ENCODE results near the gene NALCN. TPM values are rescaled to one million over a fixed set of nuclear protein-coding genes. Genes with fewer than 3 reads are reported as not detected.

The NALCN gene
- total and polyA plus RNA-seq, 4 experiments from 2014 or later, result not detected

DNA sequence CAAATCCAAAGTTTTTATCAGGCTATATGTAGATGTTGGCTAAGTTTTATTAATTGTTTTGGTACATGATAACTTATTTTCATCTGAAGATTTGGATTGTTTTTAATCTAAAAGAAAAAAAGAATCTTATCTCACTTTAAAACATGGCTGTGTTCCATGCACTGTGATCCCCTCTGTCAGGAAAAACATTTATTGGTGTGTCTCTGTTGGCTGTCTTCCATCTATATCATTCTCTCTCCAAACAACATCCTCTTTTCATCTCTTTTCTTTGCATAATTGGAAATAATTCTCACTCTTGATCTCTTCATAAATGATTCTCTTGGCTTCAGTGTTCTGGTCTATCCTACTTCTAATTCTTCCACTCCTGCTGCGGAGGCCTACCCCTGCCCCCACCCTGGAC lies 4.2 kb downstream of the NALCN start:
- peaks cover 0 to 2% (median 0%) of the 10 kb centered on the region in 8 donors for H3K9me3 Mint-ChIP-seq
- no peak overlapping the region for H3K27ac Mint-ChIP-seq
- intact Hi-C loops (cut with micrococcal nuclease), result no loop called here
- CTCF ChIA-PET (ENCODE audit: partially characterized antibody), result no interaction called here
- POLR2A ChIA-PET (ENCODE audit: partially characterized antibody), result no interaction called here
- no peaks in the 10 kb centered on the region for H3K36me3 Mint-ChIP-seq
- H3K4me3 Mint-ChIP-seq, result no peak overlapping the region
- H3K4me3 ChIP-seq (ENCODE audit: low read length in 2 of 2), result no peak overlapping the region
- no peaks in the 10 kb centered on the region for H3K36me3 ChIP-seq (ENCODE audit: insufficient read depth, low read length)
- DNase-seq, result no peak
- no peak overlapping the region for H3K27ac ChIP-seq (ENCODE audit: low read depth, low read length)
- H3K27me3 ChIP-seq (ENCODE audit: insufficient read depth, low read length), result peaks cover 5% of the 10 kb centered on the region
- H3K27me3 Mint-ChIP-seq, result peaks cover 19 to 27% of the 10 kb centered on the region in 2 donors
- H3K4me1 Mint-ChIP-seq, result peaks cover 0 to 7% (median 1%) of the 10 kb centered on the region in 4 donors
- no peaks in the 10 kb centered on the region for H3K4me1 ChIP-seq (ENCODE audit: insufficient read depth, low read length)
- no peaks in the 10 kb centered on the region for H3K9me3 ChIP-seq (ENCODE audit: control insufficient read depth in 1 of 2, low read length in 2 of 2)

DNA sequence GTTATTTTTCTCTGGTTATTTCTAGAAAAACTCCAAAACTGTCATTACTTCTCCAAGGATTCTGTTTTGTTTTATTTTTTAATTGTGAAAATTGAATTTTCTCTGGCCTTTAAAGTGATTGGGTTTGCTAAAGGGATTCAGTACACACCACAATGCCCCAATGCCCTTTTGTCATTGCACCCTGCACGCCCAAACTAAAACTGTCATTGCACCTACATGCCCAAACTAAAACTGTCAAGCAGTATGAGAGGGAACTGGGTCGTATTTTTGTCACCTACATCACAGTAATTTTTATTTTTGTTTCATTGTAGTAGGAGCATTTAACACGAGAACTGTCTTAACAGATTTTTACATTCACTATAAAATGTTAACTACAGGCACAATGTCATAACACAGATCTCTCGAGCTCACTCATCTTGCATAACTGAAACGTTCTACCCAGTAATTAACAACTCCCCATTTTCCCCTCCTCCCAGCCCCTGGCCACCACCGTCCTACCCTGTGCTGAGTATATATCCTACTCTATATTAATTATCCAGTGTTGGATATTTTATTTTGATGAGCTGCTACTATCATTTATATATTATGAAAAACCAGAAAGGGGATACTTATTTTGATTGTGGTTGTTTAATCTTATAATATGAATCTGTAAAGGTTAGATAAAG lies 7.2 kb downstream of the NALCN start:
- Mint-ChIP-seq H3K27me3 (peaks cover 8 to 16% of the 10 kb centered on the region in 2 donors), H3K4me3 (no peak overlapping the region), H3K36me3 (no peaks in the 10 kb centered on the region), H3K27ac (no peak overlapping the region), H3K9me3 (peaks cover 0 to 3% (median 0%) of the 10 kb centered on the region in 8 donors), H3K4me1 (no peaks in the 10 kb centered on the region)
- no peak overlapping the region for H3K4me3 ChIP-seq (ENCODE audit: low read length in 2 of 2)
- no peaks in the 10 kb centered on the region for H3K4me1 ChIP-seq (ENCODE audit: insufficient read depth, low read length)
- ChIA-PET CTCF (ENCODE audit: partially characterized antibody) (no interaction called here), POLR2A (ENCODE audit: partially characterized antibody) (no interaction called here)
- intact Hi-C loops (cut with micrococcal nuclease), result no loop called here
- no peak for DNase-seq
- no peaks in the 10 kb centered on the region for H3K36me3 ChIP-seq (ENCODE audit: insufficient read depth, low read length)
- H3K27me3 ChIP-seq (ENCODE audit: insufficient read depth, low read length), result no peaks in the 10 kb centered on the region
- H3K9me3 ChIP-seq (ENCODE audit: control insufficient read depth in 1 of 2, low read length in 2 of 2), result no peaks in the 10 kb centered on the region
- no peak overlapping the region for H3K27ac ChIP-seq (ENCODE audit: low read depth, low read length)

DNA sequence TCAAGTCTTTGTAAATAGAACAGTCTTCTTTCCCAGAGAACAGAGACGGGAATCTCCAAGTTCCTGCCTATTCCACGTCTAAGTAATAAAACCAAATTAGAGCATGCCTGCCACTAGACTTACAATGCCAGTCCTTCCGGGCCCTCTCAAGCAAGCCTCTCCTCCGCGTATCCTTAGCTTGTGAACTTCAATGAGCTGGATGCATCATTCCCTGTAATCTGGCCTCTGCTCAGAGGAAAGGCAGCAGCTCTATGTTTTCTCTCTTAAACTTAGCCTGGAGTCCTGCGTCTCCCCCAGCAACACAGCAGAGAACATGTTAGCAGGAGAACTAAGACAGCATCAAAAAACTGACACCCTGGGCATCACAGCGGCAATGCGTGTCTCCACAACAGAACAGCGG lies 8.2 kb downstream of the NALCN start:
- no peaks in the 10 kb centered on the region for H3K36me3 Mint-ChIP-seq
- Histone ChIP-seq H3K27ac (ENCODE audit: low read depth, low read length) (no peak overlapping the region), H3K4me1 (ENCODE audit: insufficient read depth, low read length) (no peaks in the 10 kb centered on the region), H3K36me3 (ENCODE audit: insufficient read depth, low read length) (no peaks in the 10 kb centered on the region), H3K27me3 (ENCODE audit: insufficient read depth, low read length) (no peaks in the 10 kb centered on the region), H3K9me3 (ENCODE audit: control insufficient read depth in 1 of 2, low read length in 2 of 2) (no peaks in the 10 kb centered on the region), H3K4me3 (ENCODE audit: low read length in 2 of 2) (no peak overlapping the region)
- peak in 1 of 5 donors; percentile 28 for DNase-seq
- H3K27ac Mint-ChIP-seq, result no peak overlapping the region
- H3K4me3 Mint-ChIP-seq, result no peak overlapping the region
- no peaks in the 10 kb centered on the region for H3K4me1 Mint-ChIP-seq
- peaks cover 0 to 3% (median 0%) of the 10 kb centered on the region in 8 donors for H3K9me3 Mint-ChIP-seq
- H3K27me3 Mint-ChIP-seq, result peaks cover 7 to 15% of the 10 kb centered on the region in 2 donors
- intact Hi-C loops (cut with micrococcal nuclease), result no loop called here
- ChIA-PET POLR2A (ENCODE audit: partially characterized antibody) (no interaction called here), CTCF (ENCODE audit: partially characterized antibody) (no interaction called here)

DNA sequence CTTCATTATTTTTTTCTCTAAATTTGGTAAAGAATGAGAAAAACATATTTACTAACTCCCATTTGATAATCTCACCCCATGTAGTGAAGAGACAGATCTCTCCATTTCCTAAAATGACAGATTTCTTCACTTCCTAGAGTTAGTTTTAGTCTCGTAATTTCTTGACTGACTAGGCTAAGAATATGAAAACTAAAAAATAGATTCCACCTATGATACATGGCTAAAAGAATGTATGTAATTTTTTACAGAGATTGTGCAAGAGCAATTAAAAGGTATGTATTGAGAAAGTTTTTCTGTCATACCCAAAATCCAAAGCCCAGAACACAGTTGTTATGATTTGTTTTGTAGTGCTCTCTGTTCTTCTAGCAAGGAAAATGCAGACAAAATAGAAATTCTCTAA lies 9.5 kb downstream of the NALCN start:
- Mint-ChIP-seq H3K36me3 (no peaks in the 10 kb centered on the region), H3K4me3 (no peak overlapping the region), H3K27ac (no peak overlapping the region), H3K27me3 (peaks cover 7 to 9% of the 10 kb centered on the region in 2 donors), H3K9me3 (peaks cover 0 to 3% (median 0%) of the 10 kb centered on the region in 8 donors), H3K4me1 (no peaks in the 10 kb centered on the region)
- Histone ChIP-seq H3K9me3 (ENCODE audit: control insufficient read depth in 1 of 2, low read length in 2 of 2) (no peaks in the 10 kb centered on the region), H3K4me3 (ENCODE audit: low read length in 2 of 2) (no peak overlapping the region), H3K27me3 (ENCODE audit: insufficient read depth, low read length) (no peaks in the 10 kb centered on the region), H3K36me3 (ENCODE audit: insufficient read depth, low read length) (no peaks in the 10 kb centered on the region), H3K4me1 (ENCODE audit: insufficient read depth, low read length) (no peaks in the 10 kb centered on the region), H3K27ac (ENCODE audit: low read depth, low read length) (no peak overlapping the region)
- POLR2A ChIA-PET (ENCODE audit: partially characterized antibody), result no interaction called here
- DNase-seq, result no peak
- intact Hi-C loops (cut with micrococcal nuclease), result no loop called here
- CTCF ChIA-PET (ENCODE audit: partially characterized antibody), result no interaction called here

DNA sequence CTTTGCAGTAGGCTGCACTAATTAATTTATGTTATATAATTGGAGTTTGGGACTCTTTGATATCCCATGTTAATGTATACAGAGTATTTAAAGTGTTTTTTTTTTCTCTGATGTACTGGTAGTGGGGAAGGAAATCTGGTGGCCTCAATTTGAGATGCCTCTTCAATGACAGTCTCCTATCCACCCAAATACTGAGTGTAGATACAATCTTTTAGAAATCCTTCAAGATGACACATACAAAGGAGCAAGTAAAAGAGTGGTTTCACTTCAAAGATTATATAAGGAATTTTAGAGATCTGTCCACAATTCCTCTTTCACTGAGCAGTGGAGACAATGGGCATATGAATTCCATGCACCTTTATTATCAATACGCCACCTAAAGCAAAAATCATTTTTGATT lies 15.1 kb downstream of the NALCN start:
- no peak overlapping the region for H3K4me3 ChIP-seq (ENCODE audit: low read length in 2 of 2)
- H3K9me3 ChIP-seq (ENCODE audit: control insufficient read depth in 1 of 2, low read length in 2 of 2), result no peaks in the 10 kb centered on the region
- Mint-ChIP-seq H3K27ac (no peak overlapping the region), H3K27me3 (peaks cover 4 to 5% of the 10 kb centered on the region in 2 donors), H3K9me3 (peaks cover 0 to 3% (median 0%) of the 10 kb centered on the region in 8 donors), H3K36me3 (no peaks in the 10 kb centered on the region), H3K4me1 (no peaks in the 10 kb centered on the region), H3K4me3 (no peak overlapping the region)
- no peaks in the 10 kb centered on the region for H3K27me3 ChIP-seq (ENCODE audit: insufficient read depth, low read length)
- DNase-seq, result no peak
- ChIA-PET CTCF (ENCODE audit: partially characterized antibody) (no interaction called here), POLR2A (ENCODE audit: partially characterized antibody) (no interaction called here)
- no peak overlapping the region for H3K27ac ChIP-seq (ENCODE audit: low read depth, low read length)
- intact Hi-C loops (cut with micrococcal nuclease), result no loop called here
- no peaks in the 10 kb centered on the region for H3K36me3 ChIP-seq (ENCODE audit: insufficient read depth, low read length)
- H3K4me1 ChIP-seq (ENCODE audit: insufficient read depth, low read length), result no peaks in the 10 kb centered on the region

DNA sequence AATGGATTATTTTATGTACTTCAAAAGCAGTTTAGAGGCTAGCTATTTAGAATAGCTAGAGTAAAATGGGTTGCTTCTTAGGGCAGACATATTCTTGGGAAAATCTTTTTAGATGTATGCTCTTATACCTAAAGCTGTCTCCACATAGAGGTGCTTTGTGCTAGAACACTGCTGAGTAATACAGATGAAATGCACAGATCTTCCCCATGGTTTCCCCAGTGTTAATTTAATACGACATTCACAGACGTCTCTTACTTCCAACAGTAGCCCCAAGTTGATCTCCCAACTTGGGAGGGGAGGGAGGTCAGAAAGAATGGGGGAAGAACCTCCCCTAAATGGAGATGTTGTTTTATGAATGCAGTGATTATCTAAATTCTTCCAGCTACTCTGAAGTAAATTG lies 16.9 kb downstream of the NALCN start:
- H3K36me3 Mint-ChIP-seq, result no peaks in the 10 kb centered on the region
- H3K4me3 ChIP-seq (ENCODE audit: low read length in 2 of 2), result no peak overlapping the region
- no peak for DNase-seq
- intact Hi-C loops (cut with micrococcal nuclease), result no loop called here
- H3K27ac ChIP-seq (ENCODE audit: low read depth, low read length), result no peak overlapping the region
- H3K4me3 Mint-ChIP-seq, result no peak overlapping the region
- ChIA-PET CTCF (ENCODE audit: partially characterized antibody) (interaction anchor here (1.1 kb wide), 1 partner anchor 11 kb away, joined by 3 read pairs; no protein-coding TSS in a partner anchor), POLR2A (ENCODE audit: partially characterized antibody) (no interaction called here)
- no peaks in the 10 kb centered on the region for H3K4me1 Mint-ChIP-seq
- no peaks in the 10 kb centered on the region for H3K9me3 ChIP-seq (ENCODE audit: control insufficient read depth in 1 of 2, low read length in 2 of 2)
- no peak overlapping the region for H3K27ac Mint-ChIP-seq
- no peaks in the 10 kb centered on the region for H3K36me3 ChIP-seq (ENCODE audit: insufficient read depth, low read length)
- no peaks in the 10 kb centered on the region for H3K27me3 Mint-ChIP-seq
- H3K4me1 ChIP-seq (ENCODE audit: insufficient read depth, low read length), result no peaks in the 10 kb centered on the region
- peaks cover 0 to 2% (median 0%) of the 10 kb centered on the region in 8 donors for H3K9me3 Mint-ChIP-seq
- H3K27me3 ChIP-seq (ENCODE audit: insufficient read depth, low read length), result no peaks in the 10 kb centered on the region

DNA sequence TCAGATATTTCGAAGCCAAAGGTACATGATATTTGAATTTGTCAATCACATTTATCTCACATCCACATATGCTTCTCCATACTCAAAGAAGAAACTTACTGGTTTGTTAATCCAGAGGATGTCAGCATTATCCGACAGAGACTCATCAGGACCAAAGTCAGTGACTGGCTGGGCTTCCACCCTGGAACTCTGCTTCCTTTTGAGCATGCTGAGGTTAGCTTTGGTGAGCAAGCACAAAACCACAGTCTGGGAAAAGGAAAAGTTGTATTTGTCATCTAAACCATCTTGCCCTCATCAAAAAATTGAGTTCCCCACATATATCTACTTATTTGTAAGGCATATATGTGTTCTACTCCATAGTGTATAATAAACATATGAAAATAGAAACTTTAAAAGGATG lies 17.4 kb downstream of the NALCN start:
- POLR2A ChIA-PET (ENCODE audit: partially characterized antibody), result no interaction called here

More for the DNA sequence above, 17.4 kb downstream of the NALCN start:
- Histone ChIP-seq H3K36me3 (ENCODE audit: insufficient read depth, low read length) (no peaks in the 10 kb centered on the region), H3K9me3 (ENCODE audit: control insufficient read depth in 1 of 2, low read length in 2 of 2) (no peaks in the 10 kb centered on the region), H3K4me1 (ENCODE audit: insufficient read depth, low read length) (no peaks in the 10 kb centered on the region), H3K27ac (ENCODE audit: low read depth, low read length) (no peak overlapping the region), H3K27me3 (ENCODE audit: insufficient read depth, low read length) (no peaks in the 10 kb centered on the region), H3K4me3 (ENCODE audit: low read length in 2 of 2) (no peak overlapping the region)
- Mint-ChIP-seq H3K36me3 (no peaks in the 10 kb centered on the region), H3K27me3 (no peaks in the 10 kb centered on the region), H3K9me3 (peaks cover 0 to 2% (median 0%) of the 10 kb centered on the region in 8 donors), H3K4me1 (no peaks in the 10 kb centered on the region), H3K4me3 (no peak overlapping the region), H3K27ac (no peak overlapping the region)
- CTCF ChIA-PET (ENCODE audit: partially characterized antibody), result interaction anchor here (1.1 kb wide), 1 partner anchor 11 kb away, joined by 3 read pairs; no protein-coding TSS in a partner anchor
- no peak for DNase-seq
- intact Hi-C loops (cut with micrococcal nuclease), result no loop called here
